ENCODE measurements around the gene VMP1. TPM values are rescaled to one million over a fixed set of nuclear protein-coding genes. Genes with fewer than 3 reads are reported as not detected.
"Not testable (repeated sequence)": the region's sequence is repeated elsewhere in the genome, so short reads cannot be mapped to it uniquely, and the experiment has no call there.

The VMP1 gene
- polyA plus RNA-seq, 4 donors = 62.1 to 178 (median 97.2) TPM

GRCh38 chr17:59848385-59848668 lies 140.9 kb downstream of the VMP1 start:
- peak overlapping the region; percentile 48 to 89 (median 79) for H3K27ac ChIP-seq (ENCODE audit: low read depth in 1 of 3, low read length in 2 of 3)

DNA sequence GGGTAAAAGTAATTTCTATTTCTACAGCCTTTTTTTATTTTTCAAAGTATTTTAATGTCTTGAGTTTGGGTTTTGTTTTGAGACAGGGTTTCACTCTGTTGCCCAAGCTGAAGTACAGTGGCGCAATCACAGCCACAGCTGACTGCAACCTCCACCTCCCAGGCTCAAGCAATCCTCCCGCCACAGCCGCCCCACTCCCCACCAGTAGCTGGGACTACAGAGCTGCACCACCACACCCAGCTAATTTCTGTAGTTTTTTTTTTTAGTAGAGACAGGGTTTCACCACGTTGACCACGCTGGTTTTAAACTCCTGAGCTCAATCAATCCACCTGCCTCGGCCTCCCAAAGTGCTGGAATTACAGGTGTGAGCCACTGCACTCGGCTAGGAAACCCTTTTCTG lies 141.3 kb downstream of the VMP1 start:
- no peak overlapping the region for H3K4me3 ChIP-seq (ENCODE audit: low read depth in 1 of 3, low read length in 3 of 3)
- peaks cover 3 to 57% (median 10%) of the 10 kb centered on the region in 3 donors for H3K4me1 ChIP-seq (ENCODE audit: control insufficient read depth in 3 of 3, insufficient read depth in 2 of 3, low read depth in 1 of 3, low read length in 2 of 3)
- FAIRE-seq = no peak

More at GRCh38 chr17:59848385-59848668, 140.9 kb downstream of the VMP1 start:
- DNase-seq (peak in 1 of 2 donors; percentile 52), FAIRE-seq (no peak)
- H3K36me3 ChIP-seq (ENCODE audit: control insufficient read depth in 3 of 3, insufficient read depth in 2 of 3, low read depth in 1 of 3, low read length in 3 of 3) = no peaks in the 10 kb centered on the region
- no peaks in the 10 kb centered on the region for H3K27me3 ChIP-seq (ENCODE audit: control insufficient read depth in 3 of 3, insufficient read depth in 3 of 3, low read length in 3 of 3)
- H3K4me3 ChIP-seq (ENCODE audit: low read depth in 1 of 3, low read length in 3 of 3) = no peak overlapping the region
- H3K4me1 ChIP-seq (ENCODE audit: control insufficient read depth in 3 of 3, insufficient read depth in 2 of 3, low read depth in 1 of 3, low read length in 2 of 3) = peaks cover 3 to 53% (median 10%) of the 10 kb centered on the region in 3 donors
- no peaks in the 10 kb centered on the region for H3K9me3 ChIP-seq (ENCODE audit: control insufficient read depth in 2 of 2, insufficient read depth in 1 of 2, low read depth in 1 of 2, low read length in 1 of 2)
- 14 to 51% (median 28%) methylated on average over 6 of the region's 6 CpGs for WGBS, 3 donors

DNA sequence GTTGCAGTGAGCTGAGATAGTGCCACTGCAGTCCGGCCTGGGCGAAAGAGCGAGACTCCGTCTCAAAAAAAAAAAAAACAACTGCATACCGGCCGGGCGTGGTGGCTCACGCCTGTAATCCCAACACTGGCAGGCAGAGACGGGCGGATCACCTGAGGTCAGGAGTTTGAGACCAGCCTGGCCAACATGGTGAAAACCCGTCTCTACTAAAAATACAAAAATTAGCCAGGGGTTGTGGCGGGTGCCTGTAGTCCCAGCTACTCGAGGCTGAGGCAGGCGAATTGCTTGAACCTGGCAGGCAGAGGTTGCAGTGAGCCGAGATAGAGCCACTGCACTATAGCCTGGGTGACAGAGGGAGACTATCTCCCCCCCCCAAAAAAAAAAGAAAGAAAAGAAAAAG lies 142.9 kb downstream of the VMP1 start:
- FAIRE-seq = not testable (repeated sequence)
- peak overlapping the region in 1 of 3 donors; percentile 51 for H3K27ac ChIP-seq (ENCODE audit: low read depth in 1 of 3, low read length in 2 of 3)
- DNase-seq = peak in 1 of 2 donors; percentile 32

More for the DNA sequence above, 141.3 kb downstream of the VMP1 start:
- H3K27me3 ChIP-seq (ENCODE audit: control insufficient read depth in 3 of 3, insufficient read depth in 3 of 3, low read length in 3 of 3) = no peaks in the 10 kb centered on the region
- H3K27ac ChIP-seq (ENCODE audit: low read depth in 1 of 3, low read length in 2 of 3) = peak overlapping the region; percentile 48 to 89 (median 79)
- 7 to 26% (median 19%) methylated on average over 7 of the region's 7 CpGs for WGBS, 3 donors
- DNase-seq = peak; percentile 60 to 69
- H3K36me3 ChIP-seq (ENCODE audit: control insufficient read depth in 3 of 3, insufficient read depth in 2 of 3, low read depth in 1 of 3, low read length in 3 of 3) = no peaks in the 10 kb centered on the region
- no peaks in the 10 kb centered on the region for H3K9me3 ChIP-seq (ENCODE audit: control insufficient read depth in 2 of 2, insufficient read depth in 1 of 2, low read depth in 1 of 2, low read length in 1 of 2)

DNA sequence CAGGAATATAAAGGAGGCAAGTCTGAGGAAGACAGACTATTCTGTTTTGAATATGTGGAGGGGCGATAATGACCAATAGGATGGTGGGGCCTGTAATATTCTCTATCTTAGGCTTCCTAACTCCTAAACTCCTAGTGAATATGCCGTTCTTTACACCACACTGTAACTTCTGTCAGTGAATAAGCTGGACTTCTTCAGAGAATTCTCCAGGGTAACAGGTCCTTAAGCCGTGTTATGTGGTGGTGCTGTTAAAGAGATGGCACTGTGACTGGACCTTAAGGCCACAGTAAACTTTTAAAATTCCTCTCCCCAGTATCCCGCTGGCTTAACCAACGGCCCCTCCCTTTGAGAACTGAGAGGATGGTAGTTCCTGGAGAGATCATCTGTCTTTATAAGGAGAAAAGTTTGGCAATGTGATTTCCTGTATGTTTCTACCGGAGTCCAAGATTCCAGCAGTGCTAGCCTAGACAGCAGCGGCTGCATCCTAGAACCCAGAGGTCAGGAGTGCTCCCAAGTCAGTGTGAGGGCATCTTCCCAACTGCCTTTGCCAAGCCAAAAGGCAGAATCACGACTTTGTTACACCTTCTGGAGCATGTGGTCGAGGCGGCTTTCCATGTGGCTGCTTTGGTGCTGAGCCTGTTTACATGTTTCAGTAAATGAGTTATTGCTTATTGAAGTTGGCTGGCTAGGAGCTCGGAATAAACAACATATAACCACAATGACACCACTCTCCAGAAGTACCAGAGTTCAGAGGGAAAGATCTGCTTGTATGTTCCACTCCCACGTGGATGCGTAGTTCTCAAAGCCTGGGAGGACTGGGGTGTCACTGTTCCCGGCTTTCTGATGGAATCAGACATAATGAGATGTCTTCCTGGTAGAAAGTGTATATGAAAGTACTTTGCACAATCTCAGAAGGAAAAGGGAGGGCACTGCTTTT lies 144.3 kb downstream of the VMP1 start:
- peaks cover 0 to 46% (median 10%) of the 10 kb centered on the region in 3 donors for H3K4me1 ChIP-seq (ENCODE audit: control insufficient read depth in 3 of 3, insufficient read depth in 2 of 3, low read depth in 1 of 3, low read length in 2 of 3)
- FAIRE-seq = no peak
- no peak for DNase-seq

More for the DNA sequence above, 142.9 kb downstream of the VMP1 start:
- WGBS, 3 donors = 43 to 76% (median 56%) methylated on average over 13 to 15 of the region's 15 CpGs
- not testable (repeated sequence) for H3K9me3 ChIP-seq (ENCODE audit: control insufficient read depth in 2 of 2, insufficient read depth in 1 of 2, low read depth in 1 of 2, low read length in 1 of 2); H3K27me3 ChIP-seq (ENCODE audit: control insufficient read depth in 3 of 3, insufficient read depth in 3 of 3, low read length in 3 of 3); H3K36me3 ChIP-seq (ENCODE audit: control insufficient read depth in 3 of 3, insufficient read depth in 2 of 3, low read depth in 1 of 3, low read length in 3 of 3); H3K4me3 ChIP-seq (ENCODE audit: low read depth in 1 of 3, low read length in 3 of 3)
- peaks cover 3 to 52% (median 10%) of the 10 kb centered on the region in 3 donors for H3K4me1 ChIP-seq (ENCODE audit: control insufficient read depth in 3 of 3, insufficient read depth in 2 of 3, low read depth in 1 of 3, low read length in 2 of 3)

DNA sequence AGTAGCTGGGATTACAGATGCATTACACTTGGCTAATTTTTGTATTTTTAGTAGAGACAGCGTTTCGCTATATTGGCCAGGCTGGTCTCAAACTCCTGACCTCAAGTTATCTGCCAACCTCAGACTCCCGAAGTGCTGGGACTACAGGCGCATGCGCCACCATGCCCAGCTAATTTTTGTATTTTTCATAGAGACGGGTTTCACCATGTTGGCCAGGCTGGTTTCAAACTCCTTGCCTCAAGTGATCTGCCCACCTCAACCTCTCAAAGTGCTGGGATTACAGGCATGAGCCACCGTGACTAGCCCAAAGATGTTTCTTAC lies 145.4 kb downstream of the VMP1 start:
- not testable (repeated sequence) for FAIRE-seq; H3K27me3 ChIP-seq (ENCODE audit: control insufficient read depth in 3 of 3, insufficient read depth in 3 of 3, low read length in 3 of 3); H3K4me3 ChIP-seq (ENCODE audit: low read depth in 1 of 3, low read length in 3 of 3); DNase-seq; H3K9me3 ChIP-seq (ENCODE audit: control insufficient read depth in 2 of 2, insufficient read depth in 1 of 2, low read depth in 1 of 2, low read length in 1 of 2); H3K36me3 ChIP-seq (ENCODE audit: control insufficient read depth in 3 of 3, insufficient read depth in 2 of 3, low read depth in 1 of 3, low read length in 3 of 3)
- H3K27ac ChIP-seq (ENCODE audit: low read depth in 1 of 3, low read length in 2 of 3) = peak overlapping the region in 1 of 3 donors; percentile 77
- 97% methylated on average over 7 of the region's 7 CpGs for WGBS, 3 donors
- H3K4me1 ChIP-seq (ENCODE audit: control insufficient read depth in 3 of 3, insufficient read depth in 2 of 3, low read depth in 1 of 3, low read length in 2 of 3) = peaks cover 0 to 38% (median 10%) of the 10 kb centered on the region in 3 donors

More for the DNA sequence above, 144.3 kb downstream of the VMP1 start:
- Histone ChIP-seq H3K9me3 (ENCODE audit: control insufficient read depth in 2 of 2, insufficient read depth in 1 of 2, low read depth in 1 of 2, low read length in 1 of 2) (no peaks in the 10 kb centered on the region), H3K27ac (ENCODE audit: low read depth in 1 of 3, low read length in 2 of 3) (peak overlapping the region in 2 of 3 donors; percentile 7 to 51), H3K36me3 (ENCODE audit: control insufficient read depth in 3 of 3, insufficient read depth in 2 of 3, low read depth in 1 of 3, low read length in 3 of 3) (no peaks in the 10 kb centered on the region), H3K27me3 (ENCODE audit: control insufficient read depth in 3 of 3, insufficient read depth in 3 of 3, low read length in 3 of 3) (no peaks in the 10 kb centered on the region), H3K4me3 (ENCODE audit: low read depth in 1 of 3, low read length in 3 of 3) (no peak overlapping the region)
- WGBS, 3 donors = 56 to 76% (median 70%) methylated on average over 14 of the region's 14 CpGs

DNA sequence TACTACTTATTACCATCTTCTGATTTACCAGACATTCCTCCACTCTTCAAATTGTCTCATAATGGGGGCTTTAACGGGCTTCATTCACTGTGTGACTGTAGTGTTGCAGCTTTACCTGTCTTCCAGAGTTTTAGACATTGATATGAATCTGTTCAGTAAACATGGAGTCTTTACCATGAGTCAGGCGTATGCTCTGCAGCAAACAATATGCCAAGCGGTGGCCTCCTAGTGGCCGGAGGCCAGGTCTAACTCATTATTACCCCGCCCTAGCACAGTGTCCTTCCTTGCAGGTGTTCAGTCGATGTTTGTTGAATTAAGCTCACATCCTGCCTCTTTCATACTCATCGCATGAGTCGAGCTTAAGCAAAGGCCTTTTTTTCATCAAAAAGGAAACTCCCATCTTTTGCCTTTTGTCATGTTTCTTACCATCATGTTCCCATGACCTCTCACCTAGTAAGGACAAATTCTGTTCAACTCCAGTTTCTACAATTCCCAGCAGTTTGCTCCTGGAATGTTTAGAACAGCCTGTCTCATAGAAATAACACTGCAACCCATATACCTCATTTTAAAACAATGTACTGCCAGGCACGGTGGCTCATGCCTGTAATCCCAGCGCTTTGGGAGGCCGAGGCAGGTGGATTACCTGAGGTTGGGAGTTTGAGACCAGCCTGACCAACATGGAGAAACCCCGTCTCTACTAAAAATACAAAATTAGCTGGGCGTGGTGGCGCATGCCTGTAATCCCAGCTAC lies 145.9 kb downstream of the VMP1 start:
- no peaks in the 10 kb centered on the region for H3K27me3 ChIP-seq (ENCODE audit: control insufficient read depth in 3 of 3, insufficient read depth in 3 of 3, low read length in 3 of 3)
- H3K4me3 ChIP-seq (ENCODE audit: low read depth in 1 of 3, low read length in 3 of 3) = no peak overlapping the region
- DNase-seq (peak; percentile 72 to 81), FAIRE-seq (no peak)
- peak overlapping the region in 1 of 3 donors; percentile 77 for H3K27ac ChIP-seq (ENCODE audit: low read depth in 1 of 3, low read length in 2 of 3)
- no peaks in the 10 kb centered on the region for H3K36me3 ChIP-seq (ENCODE audit: control insufficient read depth in 3 of 3, insufficient read depth in 2 of 3, low read depth in 1 of 3, low read length in 3 of 3)
- 49 to 62% (median 57%) methylated on average over 14 of the region's 14 CpGs for WGBS, 3 donors
- H3K9me3 ChIP-seq (ENCODE audit: control insufficient read depth in 2 of 2, insufficient read depth in 1 of 2, low read depth in 1 of 2, low read length in 1 of 2) = no peaks in the 10 kb centered on the region
- H3K4me1 ChIP-seq (ENCODE audit: control insufficient read depth in 3 of 3, insufficient read depth in 2 of 3, low read depth in 1 of 3, low read length in 2 of 3) = peaks cover 0 to 35% (median 10%) of the 10 kb centered on the region in 3 donors

DNA sequence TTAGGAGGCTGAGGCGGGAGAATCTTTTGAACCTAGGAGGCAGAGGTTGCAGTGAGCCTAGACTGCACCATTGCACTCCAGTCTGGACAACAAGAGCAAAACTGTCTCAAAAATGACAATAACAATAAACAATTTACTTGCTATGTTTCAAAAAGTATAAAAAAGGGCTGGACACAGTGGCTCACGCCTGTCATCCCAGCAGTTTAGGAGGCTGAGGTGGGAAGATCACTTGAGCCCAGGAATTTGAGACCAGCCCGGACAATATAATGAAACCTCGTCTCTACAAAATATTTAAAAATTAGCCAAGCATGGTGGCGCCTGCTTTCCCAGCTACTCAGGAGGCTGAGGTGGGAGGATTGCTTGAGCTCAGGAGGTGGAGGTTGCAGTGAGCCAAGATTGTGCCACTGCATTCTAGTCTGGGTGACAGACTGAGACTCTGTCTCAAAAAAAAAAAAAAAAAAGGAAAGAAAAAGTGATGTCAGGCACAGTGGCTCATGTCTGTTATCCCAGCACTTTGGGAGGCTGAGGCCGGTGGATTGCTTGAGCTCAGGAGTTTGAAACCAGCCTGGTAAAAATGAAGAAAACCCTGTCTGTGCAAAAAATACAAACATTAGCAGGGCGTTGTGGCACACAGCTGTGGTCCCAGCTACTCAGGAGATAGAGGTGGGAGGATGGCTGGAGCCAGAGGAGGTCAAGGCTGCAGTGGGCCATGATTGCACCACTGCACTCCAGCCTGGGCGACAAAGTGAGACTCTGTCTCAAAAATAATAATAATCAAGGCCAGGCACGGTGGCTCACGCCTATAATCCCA lies 146.7 kb downstream of the VMP1 start:
- DNase-seq; FAIRE-seq; H3K4me3 ChIP-seq (ENCODE audit: low read depth in 1 of 3, low read length in 3 of 3); H3K9me3 ChIP-seq (ENCODE audit: control insufficient read depth in 2 of 2, insufficient read depth in 1 of 2, low read depth in 1 of 2, low read length in 1 of 2); H3K27me3 ChIP-seq (ENCODE audit: control insufficient read depth in 3 of 3, insufficient read depth in 3 of 3, low read length in 3 of 3); H3K36me3 ChIP-seq (ENCODE audit: control insufficient read depth in 3 of 3, insufficient read depth in 2 of 3, low read depth in 1 of 3, low read length in 3 of 3): not testable (repeated sequence)
- WGBS, 3 donors = 92 to 95% (median 94%) methylated on average over 10 of the region's 10 CpGs
- Histone ChIP-seq H3K4me1 (ENCODE audit: control insufficient read depth in 3 of 3, insufficient read depth in 2 of 3, low read depth in 1 of 3, low read length in 2 of 3) (peaks cover 0 to 28% (median 10%) of the 10 kb centered on the region in 3 donors), H3K27ac (ENCODE audit: low read depth in 1 of 3, low read length in 2 of 3) (peak overlapping the region in 1 of 3 donors; percentile 77)
